HL-60 (cell line): Measurements from ENCODE around the gene STEAP4.

ENCODE experiments used
- DNase-seq, 2 experiments: peaks; one replicate each; pipeline ENCODE4 v3.0.0-alpha.2; 2010 to 2020; ENCODE audit warnings: low read depth in 1 of 2, low spot score in 1 of 2
- H3K27ac ChIP-seq: fragments of 250-450 bp; sonication (Bioruptor Pico); replicated peaks from 2 replicates; pipeline ENCODE4 v1.5.1; 2020; ENCODE audit warnings: mild to moderate bottlenecking, moderate library complexity
- H3K27me3 ChIP-seq: fragments of 250-450 bp; sonication (Bioruptor Pico); 2 replicates; pipeline ENCODE4 v1.5.1; 2021; ENCODE audit warnings: mild to moderate bottlenecking, moderate library complexity; ENCODE audit not compliant: insufficient read depth, poor library complexity, severe bottlenecking
- H3K4me3 ChIP-seq: replicated peaks from 2 replicates; pipeline ENCODE4 v1.5.1; 2011; ENCODE audit warnings: mild to moderate bottlenecking, control low read depth, low read length; ENCODE audit not compliant: insufficient read depth
- CTCF ChIP-seq: IDR thresholded peaks from one replicate; pipeline ENCODE4 v1.5.1; 2011; ENCODE audit warnings: low read length, control low read depth, inconsistent platforms; ENCODE audit not compliant: insufficient read depth
- GABPA ChIP-seq: IDR thresholded peaks from 2 replicates; pipeline ENCODE4 v1.6.1; 2012; ENCODE audit warnings: low read depth
- POLR2AphosphoS5 ChIP-seq: IDR thresholded peaks from 2 replicates; pipeline ENCODE4 v1.6.1; 2012; ENCODE audit warnings: low read depth
- SPI1 ChIP-seq: IDR thresholded peaks from 2 replicates; pipeline ENCODE4 v1.6.1; 2012; ENCODE audit warnings: low read depth, mild to moderate bottlenecking, borderline replicate concordance
- TF ChIP-seq, protein P1 (sequence below): IDR thresholded peaks from 2 replicates; pipeline ENCODE4 v1.6.1; 2012; ENCODE audit warnings: low read depth; ENCODE audit not compliant: insufficient replicate concordance

STEAP4 gene

DNA sequence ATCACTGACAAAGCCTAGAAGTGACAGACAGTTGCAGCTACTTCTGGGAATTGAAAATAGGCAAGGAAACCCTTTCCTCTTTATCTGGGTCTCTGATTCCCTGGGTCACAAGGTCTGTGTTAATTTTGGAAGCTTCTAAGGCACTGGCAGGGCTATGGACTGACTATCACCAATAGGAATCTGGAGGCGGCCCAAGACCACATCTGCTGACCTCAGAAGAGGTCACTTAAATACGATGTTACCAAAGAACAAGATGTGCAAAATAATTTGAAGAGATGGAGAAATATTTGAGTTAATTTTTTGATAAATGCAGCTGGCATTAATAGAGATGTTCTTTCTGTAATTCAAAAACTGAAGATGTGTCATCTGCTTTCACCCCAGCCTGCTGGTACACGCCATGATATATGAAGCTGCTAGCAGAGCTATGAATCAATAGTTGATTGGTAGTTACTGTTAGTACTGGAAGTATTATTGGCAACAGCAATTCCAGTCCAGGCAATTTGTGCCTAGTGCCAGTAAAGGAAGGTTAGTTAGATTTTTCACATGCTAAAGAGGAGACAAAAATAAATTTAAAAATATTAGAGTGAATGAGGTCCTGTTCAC lies 5.5 kb upstream of the STEAP4 start:
- TF ChIP-seq GABPA, result no peak
- TF ChIP-seq CTCF, result no peak
- TF ChIP-seq POLR2AphosphoS5, result no peak
- TF ChIP-seq SPI1, result no peak
- TF ChIP-seq, protein P1, sequence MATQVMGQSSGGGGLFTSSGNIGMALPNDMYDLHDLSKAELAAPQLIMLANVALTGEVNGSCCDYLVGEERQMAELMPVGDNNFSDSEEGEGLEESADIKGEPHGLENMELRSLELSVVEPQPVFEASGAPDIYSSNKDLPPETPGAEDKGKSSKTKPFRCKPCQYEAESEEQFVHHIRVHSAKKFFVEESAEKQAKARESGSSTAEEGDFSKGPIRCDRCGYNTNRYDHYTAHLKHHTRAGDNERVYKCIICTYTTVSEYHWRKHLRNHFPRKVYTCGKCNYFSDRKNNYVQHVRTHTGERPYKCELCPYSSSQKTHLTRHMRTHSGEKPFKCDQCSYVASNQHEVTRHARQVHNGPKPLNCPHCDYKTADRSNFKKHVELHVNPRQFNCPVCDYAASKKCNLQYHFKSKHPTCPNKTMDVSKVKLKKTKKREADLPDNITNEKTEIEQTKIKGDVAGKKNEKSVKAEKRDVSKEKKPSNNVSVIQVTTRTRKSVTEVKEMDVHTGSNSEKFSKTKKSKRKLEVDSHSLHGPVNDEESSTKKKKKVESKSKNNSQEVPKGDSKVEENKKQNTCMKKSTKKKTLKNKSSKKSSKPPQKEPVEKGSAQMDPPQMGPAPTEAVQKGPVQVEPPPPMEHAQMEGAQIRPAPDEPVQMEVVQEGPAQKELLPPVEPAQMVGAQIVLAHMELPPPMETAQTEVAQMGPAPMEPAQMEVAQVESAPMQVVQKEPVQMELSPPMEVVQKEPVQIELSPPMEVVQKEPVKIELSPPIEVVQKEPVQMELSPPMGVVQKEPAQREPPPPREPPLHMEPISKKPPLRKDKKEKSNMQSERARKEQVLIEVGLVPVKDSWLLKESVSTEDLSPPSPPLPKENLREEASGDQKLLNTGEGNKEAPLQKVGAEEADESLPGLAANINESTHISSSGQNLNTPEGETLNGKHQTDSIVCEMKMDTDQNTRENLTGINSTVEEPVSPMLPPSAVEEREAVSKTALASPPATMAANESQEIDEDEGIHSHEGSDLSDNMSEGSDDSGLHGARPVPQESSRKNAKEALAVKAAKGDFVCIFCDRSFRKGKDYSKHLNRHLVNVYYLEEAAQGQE, result no peak
- DNase-seq, result no peak

DNA sequence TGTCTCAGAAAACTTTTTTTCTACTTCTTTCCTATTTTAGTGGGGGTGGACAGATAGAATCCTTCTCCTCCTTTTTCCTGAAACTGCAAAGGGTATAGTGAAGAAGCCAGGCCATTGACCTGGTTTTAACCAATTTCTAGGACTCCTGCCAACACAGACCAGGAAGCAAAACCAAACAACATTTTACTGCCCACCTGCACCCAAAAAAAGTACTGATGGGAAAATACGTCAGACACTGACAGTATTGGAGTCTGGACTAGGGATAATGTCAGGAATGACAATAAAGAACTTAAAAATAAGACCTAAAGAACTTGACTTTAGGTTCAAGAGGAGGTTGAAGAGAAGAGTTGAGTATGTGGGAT lies 5.0 kb upstream of the STEAP4 start:
- TF ChIP-seq, protein P1, result no peak
- TF ChIP-seq GABPA, result no peak
- no peak for TF ChIP-seq CTCF
- no peak for TF ChIP-seq POLR2AphosphoS5
- TF ChIP-seq SPI1, result no peak
- no peak overlapping the region for H3K4me3 ChIP-seq
- no peak for DNase-seq
- no peaks in the 10 kb centered on the region for H3K27me3 ChIP-seq
- no peak overlapping the region for H3K27ac ChIP-seq

More for the DNA sequence above, 5.5 kb upstream of the STEAP4 start:
- Histone ChIP-seq H3K4me3 (no peak overlapping the region), H3K27me3 (no peaks in the 10 kb centered on the region), H3K27ac (no peak overlapping the region)

GRCh38 chr7:88310956-88311674 lies 4.4 kb upstream of the STEAP4 start:
- Histone ChIP-seq H3K27ac (no peak overlapping the region), H3K27me3 (no peaks in the 10 kb centered on the region), H3K4me3 (no peak overlapping the region)
- no peak for DNase-seq
- TF ChIP-seq GABPA (no peak), POLR2AphosphoS5 (no peak), CTCF (no peak), SPI1 (peak; percentile 36; the same call in 1 of the 2 replicates)
- TF ChIP-seq, protein P1, result no peak
